ENCODE data around the gene UBE2F.

UBE2F gene

GRCh38 chr2:238022594-238023157 lies 55.9 kb downstream of the UBE2F start:
- H3K4me3 ChIP-seq (replicated peaks in 1 of 2; ENCODE audit: low read depth in 2 of 2, low read length in 2 of 2) = no peak overlapping the region
- no peak for TF ChIP-seq CTCF (IDR thresholded peaks at IDR 0.05; ENCODE audit: low read depth, low read length)
- no peak for DNase-seq (ENCODE audit: low read depth in 2 of 2)

- H3K4me3 ChIP-seq (replicated peaks in 1 of 2; ENCODE audit: low read depth in 2 of 2, low read length in 2 of 2) = no peak overlapping the region
- no peak for DNase-seq (ENCODE audit: low read depth in 2 of 2)
- TF ChIP-seq CTCF (IDR thresholded peaks at IDR 0.05; ENCODE audit: low read depth, low read length) = no peak
These were observed 56.8 kb downstream of the UBE2F start for GRCh38 chr2:238023608-238024007.

DNA sequence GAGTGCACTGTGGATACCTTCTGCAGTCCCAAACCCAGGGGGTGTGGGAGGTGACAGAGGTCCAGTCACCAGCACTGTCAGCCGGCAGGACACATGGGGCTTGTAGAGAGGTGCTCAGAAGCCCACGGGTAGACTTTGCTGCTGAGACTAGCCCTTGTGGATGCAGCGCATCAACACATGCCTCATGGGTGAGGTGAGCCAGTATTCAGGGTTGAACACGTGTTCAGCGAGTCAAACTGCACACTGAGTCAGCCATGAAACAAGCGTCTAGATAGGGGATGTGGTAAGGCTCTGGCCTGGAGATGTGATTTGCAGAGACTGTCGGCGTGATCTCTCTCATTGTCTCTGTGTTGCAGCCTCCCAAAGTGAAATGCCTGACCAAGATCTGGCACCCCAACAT lies 58.2 kb downstream of the UBE2F start:
- no peak for TF ChIP-seq CTCF (IDR thresholded peaks at IDR 0.05; ENCODE audit: low read depth, low read length)

GRCh38 chr2:238025741-238026360 lies 59.0 kb downstream of the UBE2F start:
- DNase-seq (ENCODE audit: low read depth in 2 of 2) = no peak
- no peak for TF ChIP-seq CTCF (IDR thresholded peaks at IDR 0.05; ENCODE audit: low read depth, low read length)
- H3K4me3 ChIP-seq (replicated peaks in 1 of 2; ENCODE audit: low read depth in 2 of 2, low read length in 2 of 2) = no peak overlapping the region

More for the DNA sequence above, 58.2 kb downstream of the UBE2F start:
- H3K4me3 ChIP-seq (replicated peaks in 1 of 2; ENCODE audit: low read depth in 2 of 2, low read length in 2 of 2) = no peak overlapping the region
- peak; percentile 22 to 65 for DNase-seq (ENCODE audit: low read depth in 2 of 2)

GRCh38 chr2:238027058-238027457 lies 60.2 kb downstream of the UBE2F start:
- H3K4me3 ChIP-seq (replicated peaks in 1 of 2; ENCODE audit: low read depth in 2 of 2, low read length in 2 of 2) = no peak overlapping the region
- no peak for TF ChIP-seq CTCF (IDR thresholded peaks at IDR 0.05; ENCODE audit: low read depth, low read length)
- DNase-seq (ENCODE audit: low read depth in 2 of 2) = no peak

DNA sequence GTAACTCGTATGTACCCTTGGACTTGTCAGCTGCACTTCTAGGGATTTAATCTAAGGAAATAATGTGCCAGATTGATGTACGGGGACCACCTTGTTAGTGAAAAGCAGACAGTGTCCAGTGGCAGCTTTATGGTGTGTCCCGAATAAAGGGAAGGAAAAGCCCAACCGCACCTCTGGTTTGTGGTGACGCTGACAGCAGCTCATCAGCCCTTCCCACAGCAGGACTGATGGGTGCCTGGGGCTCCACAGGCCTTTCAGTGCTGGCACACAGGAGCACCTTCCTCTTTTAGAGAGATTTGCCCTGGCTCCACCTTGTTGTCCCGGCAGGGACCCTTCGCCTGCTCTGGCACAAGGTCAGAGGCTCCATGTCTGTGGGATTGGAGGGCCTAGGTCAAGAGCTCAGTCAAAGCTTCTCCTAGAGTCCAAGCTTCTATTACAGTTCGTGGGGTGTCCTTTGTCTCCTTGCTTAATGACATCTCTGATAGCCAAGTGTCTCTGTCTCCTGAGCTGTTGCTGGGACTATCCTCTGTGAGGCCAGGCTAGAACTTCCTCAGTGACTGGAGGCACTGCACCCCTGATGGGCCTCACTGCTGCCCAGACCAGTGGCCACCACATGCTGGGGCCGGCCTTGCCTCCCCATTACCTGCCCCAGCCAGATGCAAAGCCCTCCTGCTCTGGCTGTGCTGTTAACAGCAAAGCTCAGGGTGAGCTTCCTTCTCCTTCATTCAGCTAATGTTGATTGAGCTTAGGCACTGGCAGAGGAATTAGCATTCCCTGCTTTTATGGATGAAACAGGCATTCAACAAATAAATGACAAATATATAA lies 61.0 kb downstream of the UBE2F start:
- DNase-seq (ENCODE audit: low read depth in 2 of 2) = no peak
- no peak for TF ChIP-seq CTCF (IDR thresholded peaks at IDR 0.05; ENCODE audit: low read depth, low read length)

More for the DNA sequence above, 61.0 kb downstream of the UBE2F start:
- no peak overlapping the region for H3K4me3 ChIP-seq (replicated peaks in 1 of 2; ENCODE audit: low read depth in 2 of 2, low read length in 2 of 2)
